Stimulated activated CD8-positive, alpha-beta memory T cell treated with anti-CD3 and anti-CD28 coated beads, Interleukin-2, amount 100 ng/mL, for 1 hour (primary cell): Measurements from ENCODE around the gene DDX28.
A peak's percentile ranks its signal among the peaks of the same experiment; 100 is the strongest.
"Not testable (repeated sequence)": the region's sequence is repeated elsewhere in the genome, so short reads cannot be mapped to it uniquely, and the experiment has no call there.

Source experiments
- DNase-seq, 2 donors: peaks; one replicate each; pipeline ENCODE4 v3.0.0-alpha.2; 2020; ENCODE audit warnings: low read depth in 2 of 2

Gene DDX28

DNA sequence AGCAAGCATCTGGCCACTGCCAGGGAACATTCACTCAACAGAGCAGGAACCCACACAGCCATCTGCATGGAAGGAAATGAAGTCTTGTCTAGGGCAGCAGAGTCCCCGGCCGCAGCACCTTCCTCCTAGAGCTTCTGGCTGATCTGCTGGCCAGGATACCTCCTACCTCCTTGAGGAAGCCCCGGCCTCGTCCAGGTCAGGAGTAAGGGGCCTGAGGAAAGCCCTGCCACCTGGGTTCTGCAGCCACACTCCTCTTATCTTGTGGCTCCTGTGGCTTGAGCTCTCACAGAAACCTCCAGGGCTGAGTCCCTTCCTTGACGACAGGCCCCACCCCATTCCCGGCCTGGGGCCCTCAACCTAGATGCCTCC is 29.0 kb downstream of the DDX28 start:
- DNase-seq = not testable (repeated sequence)

DNA sequence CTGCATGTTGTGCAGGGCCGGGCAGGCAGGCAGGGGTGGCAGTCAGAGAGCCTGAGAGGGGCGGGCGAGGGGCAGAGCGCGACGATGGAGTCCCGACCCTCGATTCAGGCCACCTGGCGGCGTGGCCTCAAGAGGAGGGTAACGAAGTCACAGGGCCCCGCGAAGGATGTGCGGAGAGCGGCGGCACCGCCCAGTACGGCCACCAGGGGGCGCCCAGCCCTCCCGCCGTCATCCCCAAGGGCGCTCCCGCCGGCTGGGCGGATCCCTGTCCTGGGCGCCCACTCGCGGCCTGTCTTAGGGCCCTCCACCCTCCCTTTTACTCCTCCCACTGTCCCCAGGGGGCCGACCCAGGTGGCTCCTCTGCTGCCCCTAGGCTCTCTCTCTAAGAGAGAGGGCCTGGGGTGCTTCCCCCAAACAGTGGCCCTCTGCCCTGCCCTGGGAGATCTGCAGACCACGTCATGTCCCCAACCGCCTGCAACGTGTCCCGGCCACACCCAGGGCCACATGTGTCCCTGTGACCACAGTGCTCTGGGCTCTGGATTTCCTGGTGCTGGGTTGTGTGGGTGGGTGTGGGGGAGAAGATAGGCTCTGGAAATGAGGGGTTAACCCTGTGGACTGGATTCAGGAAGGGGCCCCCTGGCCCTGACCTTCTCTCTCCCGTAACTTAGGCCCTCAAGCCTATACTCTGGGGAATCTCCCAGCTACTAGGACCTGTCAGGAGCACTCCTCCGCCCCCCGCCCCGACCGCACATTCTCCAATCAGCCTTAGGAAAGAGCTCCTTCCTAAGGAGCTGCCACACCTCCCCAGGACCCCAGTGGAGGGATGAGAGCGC is 29.6 kb downstream of the DDX28 start:
- DNase-seq = peak; percentile 65 to 70

DNA sequence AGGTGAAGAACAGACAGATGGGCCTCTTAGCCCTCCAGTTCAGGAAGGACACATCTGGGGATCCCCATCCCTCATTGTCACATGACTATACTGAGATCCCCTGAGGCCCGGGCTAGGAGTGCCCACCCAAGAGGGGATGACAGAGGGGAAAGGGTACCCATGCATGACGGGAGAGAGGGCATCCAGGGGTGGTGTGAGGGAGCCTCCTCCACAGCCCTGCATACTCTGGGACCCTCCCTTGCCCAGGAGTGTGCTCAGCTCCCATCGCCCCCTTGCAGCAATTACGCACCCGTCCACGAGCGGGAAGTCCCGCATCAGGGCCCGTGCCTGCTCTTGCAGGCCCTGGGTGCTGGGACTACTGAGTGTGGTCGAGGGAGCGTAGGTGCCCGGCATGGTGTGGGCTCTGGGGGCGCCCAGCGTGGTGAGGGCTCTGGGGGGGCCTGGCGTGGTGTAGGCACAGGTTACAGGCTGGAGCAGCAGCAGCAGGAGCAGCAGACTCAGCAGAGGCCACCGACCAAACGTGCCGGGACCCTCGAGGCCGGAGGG is 30.3 kb downstream of the DDX28 start:
- no peak for DNase-seq

GRCh38 chr16:67990018-67990386 is 33.0 kb downstream of the DDX28 start:
- DNase-seq = no peak

DNA sequence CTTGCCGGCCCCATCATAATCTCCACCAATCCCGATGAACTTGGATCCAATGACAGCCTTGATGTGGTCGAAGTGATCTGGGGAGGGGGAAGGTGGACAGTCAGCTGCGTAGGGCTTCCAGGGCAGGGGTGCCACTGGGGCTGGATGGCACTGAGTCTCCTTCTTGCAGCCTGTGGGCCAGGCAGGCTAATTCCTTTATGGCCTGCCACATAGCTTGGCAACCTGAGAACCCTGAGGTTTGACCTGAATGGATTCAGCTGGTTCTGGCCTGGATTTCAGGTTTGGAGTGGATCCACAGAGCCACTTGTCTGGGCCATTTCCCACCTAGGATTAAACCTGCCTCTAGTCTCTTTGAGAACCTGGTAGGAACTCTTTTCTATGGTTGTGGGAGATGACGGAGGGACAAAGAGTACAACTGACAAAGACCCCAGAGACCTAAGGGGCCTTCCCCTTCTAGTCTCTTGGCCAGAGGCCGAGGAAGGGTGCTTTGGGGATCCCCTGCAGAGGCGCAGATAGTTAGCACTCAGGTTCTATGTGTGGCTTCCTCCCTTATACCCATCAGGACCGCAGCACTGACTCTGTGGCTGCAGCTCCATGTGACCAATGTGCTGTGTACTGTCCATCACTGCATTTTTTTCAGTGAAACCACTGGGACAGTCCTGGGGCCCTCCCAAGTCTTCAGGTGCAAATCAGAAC is 33.6 kb downstream of the DDX28 start:
- no peak for DNase-seq

- DNase-seq = no peak
These were observed 34.4 kb downstream of the DDX28 start for GRCh38 chr16:67988675-67989074.

DNA sequence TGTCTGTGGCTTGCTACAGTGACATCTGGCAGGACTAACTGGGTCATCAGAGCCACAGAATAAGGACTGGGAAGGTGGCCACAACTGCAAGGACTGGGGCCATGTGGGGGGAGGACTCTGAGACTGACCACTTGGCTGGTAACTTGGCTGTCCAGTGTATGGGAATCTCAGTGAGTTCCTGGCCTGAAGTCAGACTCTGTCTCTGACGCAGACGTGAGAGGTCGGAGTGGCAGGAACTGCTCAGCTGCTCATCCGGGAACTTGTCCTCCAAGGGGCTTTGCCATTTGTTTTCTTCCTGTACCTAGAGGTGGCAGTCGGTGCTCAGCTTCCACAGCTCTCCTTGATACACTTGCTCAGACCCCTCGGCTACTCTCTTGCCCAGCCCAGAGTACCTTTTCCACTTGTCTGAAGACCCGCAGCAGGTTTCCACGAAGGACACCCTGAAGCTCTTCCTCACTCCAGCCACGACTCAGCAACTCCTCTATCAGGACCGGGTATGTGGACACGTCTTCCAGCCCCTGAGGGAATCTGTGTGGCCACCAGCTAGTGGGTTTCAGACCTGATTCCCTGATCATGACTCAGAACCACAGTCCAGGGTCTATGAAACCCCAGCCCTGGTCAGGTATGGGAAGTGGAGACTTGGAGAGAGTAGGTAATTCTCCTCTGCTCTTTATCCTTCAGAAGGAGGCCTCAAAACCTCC is 35.4 kb downstream of the DDX28 start:
- DNase-seq = no peak

DNA sequence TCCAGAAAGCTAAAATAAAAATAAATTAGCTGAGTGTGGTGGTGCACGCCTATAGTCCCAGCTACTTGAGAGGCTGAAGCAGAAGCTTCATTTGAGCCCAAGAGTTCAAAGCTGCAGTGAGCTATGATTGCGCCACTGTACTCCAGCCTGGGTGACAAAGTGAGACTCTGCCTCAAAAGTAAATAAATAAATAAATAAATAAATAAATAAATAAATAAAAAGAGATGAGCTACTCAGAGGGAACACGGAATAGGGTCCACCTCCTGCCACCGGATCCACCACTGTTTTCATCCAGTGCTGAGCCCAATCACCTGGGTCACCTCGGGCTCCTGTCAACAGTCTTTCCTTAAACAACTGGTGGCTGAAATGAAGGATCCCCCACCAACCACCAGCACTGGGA is 36.1 kb downstream of the DDX28 start:
- no peak for DNase-seq

- no peak for DNase-seq
These were observed 40.9 kb downstream of the DDX28 start for GRCh38 chr16:67982011-67982696.

DNA sequence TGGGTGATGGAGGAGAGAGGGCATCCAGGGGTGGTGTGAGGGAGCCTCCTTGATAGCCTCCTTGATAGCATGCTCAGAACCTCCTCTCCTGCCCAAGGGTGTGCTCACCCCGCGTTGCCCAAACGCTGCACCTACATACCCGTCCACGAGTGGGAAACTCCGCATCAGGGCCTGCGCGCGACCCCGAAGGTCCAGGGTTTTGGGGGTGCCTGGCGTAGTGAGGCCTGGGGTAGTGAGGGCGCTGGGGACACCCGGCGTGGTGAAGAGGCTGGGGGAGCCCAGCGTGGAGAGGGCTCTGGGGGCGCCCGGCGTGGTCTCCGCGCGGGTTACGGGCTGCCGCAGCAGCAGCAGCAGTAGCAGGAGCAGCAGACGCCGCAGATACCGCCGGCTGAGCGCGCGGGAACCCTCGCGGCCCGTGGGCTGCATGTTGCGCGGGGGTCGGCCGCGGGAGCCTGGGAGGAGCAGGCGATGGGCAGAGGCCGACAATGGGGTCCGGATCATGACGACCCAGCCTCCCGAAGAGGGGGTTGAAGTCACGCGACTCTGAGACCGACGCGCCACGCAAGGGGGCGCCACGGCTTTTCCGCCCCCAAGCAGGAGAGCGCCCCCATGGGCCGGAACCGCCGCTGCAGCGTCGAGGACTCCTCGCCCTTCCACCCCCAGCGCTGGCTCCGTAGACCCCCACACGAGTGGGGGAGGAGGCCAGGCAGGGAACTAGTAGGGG is 42.9 kb downstream of the DDX28 start, which contains the start of gene DPEP3:
Gene DPEP3, minus strand, starts transcription at position 545 of the 724 bp plus-strand sequence. Its CDS starts 119 bp downstream, at position 426.
- no peak for DNase-seq

- no peak for DNase-seq
These were observed 45.4 kb downstream of the DDX28 start for GRCh38 chr16:67977469-67978227.

GRCh38 chr16:67977005-67977404 is 46.0 kb downstream of the DDX28 start:
- DNase-seq = no peak

- no peak for DNase-seq
These were observed 46.8 kb downstream of the DDX28 start for GRCh38 chr16:67976205-67976604.

DNA sequence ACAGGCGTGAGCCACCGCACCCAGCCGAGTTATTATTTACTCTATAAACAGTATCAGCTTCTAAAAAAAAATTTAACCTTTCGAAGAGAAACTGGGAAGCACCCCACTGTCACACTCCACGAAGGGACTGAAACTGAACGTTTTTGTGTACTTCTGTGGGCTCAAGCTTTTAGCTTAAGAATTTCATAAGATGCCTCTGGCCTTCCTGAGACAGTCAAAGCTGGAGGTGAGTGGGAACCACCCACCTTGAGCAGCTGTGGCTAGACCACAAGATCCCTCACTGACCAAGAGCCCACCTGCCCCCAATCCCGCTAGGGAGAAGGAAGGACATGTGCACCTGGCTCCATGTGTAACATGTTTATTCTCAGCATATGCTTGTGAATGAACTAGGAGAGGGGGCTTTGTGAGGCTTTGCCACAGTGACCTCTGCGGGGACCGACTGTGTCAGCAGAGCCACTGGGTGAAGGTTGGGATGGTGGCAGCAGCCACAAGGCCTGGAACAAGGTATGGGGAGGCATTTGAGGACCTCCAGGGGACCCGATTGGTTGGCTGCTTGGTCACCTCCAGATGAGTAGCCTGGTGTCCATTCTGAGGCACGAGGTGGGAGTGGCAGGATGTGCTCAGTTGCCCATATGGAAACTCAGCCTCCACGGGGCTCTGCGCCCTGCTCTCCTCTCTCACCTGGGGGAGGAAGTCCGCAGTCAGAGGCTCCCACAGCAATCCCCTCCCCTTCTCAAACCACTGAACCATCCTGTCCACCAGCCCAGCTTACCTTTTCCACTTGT is 47.5 kb downstream of the DDX28 start:
- DNase-seq = no peak

DNA sequence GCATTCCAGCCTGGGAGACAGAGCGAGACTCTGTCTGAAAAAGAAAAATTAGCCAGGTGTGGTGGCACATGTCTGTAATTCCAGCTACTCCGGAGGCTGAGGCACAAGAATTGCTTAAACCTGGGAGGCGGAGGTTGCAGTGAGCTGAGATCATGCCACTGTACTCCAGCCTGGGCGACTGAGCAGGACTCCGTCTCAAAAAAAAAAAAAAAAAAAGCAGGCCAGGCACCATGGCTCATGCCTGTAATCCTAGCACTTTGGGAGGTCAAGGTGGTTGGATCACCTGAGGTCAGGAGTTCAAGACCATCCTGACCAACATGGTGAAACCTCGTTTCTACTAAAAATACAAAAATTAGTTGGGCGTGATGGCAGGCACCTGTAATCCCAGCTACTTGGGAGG is 50.7 kb downstream of the DDX28 start:
- not testable (repeated sequence) for DNase-seq

GRCh38 chr16:67971111-67971510 is 51.9 kb downstream of the DDX28 start:
- no peak for DNase-seq
